Calu3 (cell line): ENCODE results near the gene PHYHIPL. TPM values are rescaled to one million over a fixed set of nuclear protein-coding genes. Genes with fewer than 3 reads are reported as not detected.

ENCODE experiments used
- BruUV-seq: library from RNA; stranded (reverse); fragments of 400-500 nt; replicated peaks from 2 replicates; lab custom pipeline; 2021; lab: Mats Ljungman, UMichigan
- CTCF ChIA-PET: fragments of 300-600 bp; sonication (Branson Sonifier 250); formaldehyde crosslinking; loops from one replicate; lab custom pipeline; 2022; ENCODE audit warnings: antibody characterized with exemption; lab: Charles Lee
- DNase-seq: peaks from one replicate; pipeline ENCODE4 v3.0.0; 2022
- H3K27ac Mint-ChIP-seq: one replicate; pipeline ENCODE4 v1.8.0; 2022; ENCODE audit warnings: mixed read lengths; ENCODE audit not compliant: unreplicated experiment
- H3K27me3 Mint-ChIP-seq: one replicate; pipeline ENCODE4 v1.8.0; 2022; ENCODE audit warnings: mixed read lengths; ENCODE audit not compliant: unreplicated experiment
- H3K36me3 Mint-ChIP-seq: one replicate; pipeline ENCODE4 v1.8.0; 2022; ENCODE audit warnings: mild to moderate bottlenecking, moderate library complexity, mixed read lengths; ENCODE audit not compliant: insufficient read depth, unreplicated experiment
- H3K4me1 Mint-ChIP-seq: one replicate; pipeline ENCODE4 v1.8.0; 2022; ENCODE audit warnings: mild to moderate bottlenecking, low read depth, mixed read lengths; ENCODE audit not compliant: unreplicated experiment
- H3K4me3 Mint-ChIP-seq: one replicate; pipeline ENCODE4 v1.8.0; 2022; ENCODE audit warnings: mild to moderate bottlenecking, low read depth, moderate library complexity, mixed read lengths; ENCODE audit not compliant: unreplicated experiment
- H3K9me3 Mint-ChIP-seq: one replicate; pipeline ENCODE4 v1.8.0; 2022; ENCODE audit warnings: low read depth, mixed read lengths; ENCODE audit not compliant: unreplicated experiment
- CTCF ChIP-seq: fragments of 200-600 bp; IDR thresholded peaks from one replicate; pipeline ENCODE4 v1.8.0; 2022; ENCODE audit warnings: antibody characterized with exemption; ENCODE audit not compliant: unreplicated experiment
- intact Hi-C: fragments of 100-400 bp; cut with micrococcal nuclease; formaldehyde crosslinking; loops from one replicate; pipeline ENCODE4 v1.10.0; 2022; ENCODE audit not compliant: unreplicated experiment
- total RNA-seq: library from RNA; stranded (reverse); gene quantifications from 2 replicates; pipeline ENCODE4 v1.2.3, GENCODE V29; 2022

Gene PHYHIPL
- total RNA-seq, 1 experiment from 2014 or later, result not detected

DNA sequence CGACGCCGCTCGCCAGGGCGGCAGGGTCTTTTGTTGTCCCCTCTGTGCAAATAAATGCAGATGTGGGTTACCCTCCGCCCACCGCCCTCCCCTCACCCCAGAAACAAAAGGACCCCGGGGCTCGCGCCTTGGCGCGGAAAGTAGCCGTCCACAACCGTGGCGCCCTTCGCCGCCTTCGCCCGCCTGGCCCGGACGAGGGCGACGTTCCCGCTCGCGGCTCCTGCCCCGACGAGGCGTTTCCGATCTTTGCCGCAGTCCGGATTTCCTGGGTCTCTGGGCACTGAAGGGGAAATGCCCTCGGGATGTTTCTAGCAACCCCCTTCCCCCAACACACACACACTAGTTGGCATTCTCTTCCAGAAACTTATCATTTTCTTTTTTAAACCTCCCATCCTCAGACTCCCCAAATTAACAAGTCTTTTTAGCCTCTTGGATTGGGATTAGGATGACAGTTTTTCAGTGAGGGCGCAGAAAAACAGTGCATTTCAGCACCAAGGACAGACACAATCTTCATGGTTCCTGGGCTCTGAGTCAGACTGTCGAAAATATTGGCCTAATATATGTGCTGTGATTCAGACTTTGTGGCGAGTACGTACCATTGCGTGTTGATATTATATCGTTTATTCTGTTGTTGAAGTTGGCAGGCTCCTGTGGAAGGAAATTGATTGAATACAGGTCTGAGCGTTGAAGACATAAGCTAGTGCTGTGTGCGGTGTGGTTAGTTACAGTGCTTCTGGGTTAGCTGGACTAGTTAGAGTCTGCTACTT is 771 bp downstream of the PHYHIPL start:
- CTCF ChIA-PET, result no interaction called here

GRCh38 chr10:59177836-59178235 is 1.4 kb downstream of the PHYHIPL start:
- CTCF ChIA-PET, result interaction anchor here (0.5 kb wide), 1 partner anchor 446 kb away, joined by 3 read pairs; no protein-coding TSS in a partner anchor
- no TSS peak for BruUV-seq
- Mint-ChIP-seq H3K36me3 (no peaks in the 10 kb centered on the region), H3K4me3 (peak overlapping the region; percentile 61), H3K9me3 (no peaks in the 10 kb centered on the region), H3K27ac (no peak overlapping the region), H3K27me3 (peaks cover 64% of the 10 kb centered on the region), H3K4me1 (peaks cover 18% of the 10 kb centered on the region)
- intact Hi-C loops, result loop anchor here (10.0 kb wide), 1 partner anchor 663 kb away; the partner anchor contains the start of gene BICC1
- DNase-seq, result no peak
- TF ChIP-seq CTCF, result no peak

More for the DNA sequence above, 771 bp downstream of the PHYHIPL start:
- intact Hi-C loops, result loop anchor here (10.0 kb wide), 1 partner anchor 662 kb away; the partner anchor contains the start of gene BICC1
- no TSS peak for BruUV-seq
- Mint-ChIP-seq H3K36me3 (no peaks in the 10 kb centered on the region), H3K27ac (peak overlapping the region; percentile 15), H3K27me3 (peaks cover 70% of the 10 kb centered on the region), H3K9me3 (no peaks in the 10 kb centered on the region), H3K4me3 (peak overlapping the region; percentile 61), H3K4me1 (peaks cover 18% of the 10 kb centered on the region)
- DNase-seq, result peak; percentile 26
- no peak for TF ChIP-seq CTCF

DNA sequence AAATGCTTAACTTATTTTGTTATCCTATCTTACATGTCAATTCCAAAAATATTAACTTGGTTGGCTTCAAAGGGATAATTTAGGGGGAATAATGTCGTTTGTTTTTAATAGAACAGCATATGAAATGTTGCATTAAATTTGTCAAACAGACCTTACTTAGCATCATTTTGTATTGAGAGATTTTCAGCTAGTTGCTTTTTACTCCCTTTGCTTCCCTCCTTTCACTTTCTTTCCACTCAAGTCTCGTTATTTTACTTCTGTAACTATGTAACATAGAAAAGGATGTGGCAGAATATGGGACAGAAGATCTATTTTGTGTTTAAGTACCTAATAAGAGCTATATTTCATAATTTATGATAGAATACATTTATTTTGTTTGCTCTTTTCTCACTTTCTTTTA is 2.6 kb downstream of the PHYHIPL start:
- BruUV-seq, result no TSS peak
- H3K27ac Mint-ChIP-seq, result no peak overlapping the region
- H3K27me3 Mint-ChIP-seq, result peaks cover 52% of the 10 kb centered on the region
- H3K4me1 Mint-ChIP-seq, result peaks cover 18% of the 10 kb centered on the region
- CTCF ChIA-PET, result interaction anchor here (0.6 to 0.7 kb wide), 3 partner anchors 15 to 28 kb away, joined by 3 to 6 read pairs (median 4); no protein-coding TSS in a partner anchor
- no peak for TF ChIP-seq CTCF
- H3K4me3 Mint-ChIP-seq, result no peak overlapping the region
- intact Hi-C loops, result loop anchor here (10.0 kb wide), 1 partner anchor 664 kb away; the partner anchor contains the start of gene BICC1
- no peaks in the 10 kb centered on the region for H3K36me3 Mint-ChIP-seq
- DNase-seq, result no peak
- H3K9me3 Mint-ChIP-seq, result no peaks in the 10 kb centered on the region

DNA sequence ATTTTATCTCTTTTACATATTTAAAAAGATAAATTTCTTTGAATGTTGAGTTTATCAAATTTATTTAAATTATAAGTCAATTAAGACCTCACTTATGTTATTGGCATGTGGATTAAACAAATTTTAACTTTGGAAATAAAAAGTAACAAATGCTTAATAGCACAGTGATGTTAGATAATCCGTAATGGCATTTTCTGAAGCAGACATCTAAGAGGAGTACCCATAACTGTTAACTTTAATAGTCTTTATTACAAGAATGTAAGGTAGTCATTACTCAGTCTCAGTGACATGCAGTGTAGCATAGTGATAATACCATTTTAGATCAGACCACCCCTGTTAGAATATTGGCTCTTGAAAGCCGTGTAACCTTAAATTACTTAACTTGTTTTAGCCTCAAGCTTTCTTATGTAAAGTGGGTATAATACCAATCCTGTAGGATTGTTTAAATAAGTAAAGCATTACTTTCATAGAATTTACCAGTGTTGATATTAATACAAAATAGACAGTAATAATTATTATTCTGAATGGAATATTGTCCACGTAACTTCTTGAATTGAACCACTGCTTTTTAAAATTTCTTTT is 4.3 kb downstream of the PHYHIPL start:
- no peak overlapping the region for H3K27ac Mint-ChIP-seq
- DNase-seq, result no peak
- no TSS peak for BruUV-seq
- no peaks in the 10 kb centered on the region for H3K9me3 Mint-ChIP-seq
- CTCF ChIA-PET, result interaction anchor here (0.6 to 0.9 kb wide), 2 partner anchors 227 to 228 kb away, joined by 3 read pairs; no protein-coding TSS in a partner anchor
- peaks cover 15% of the 10 kb centered on the region for H3K4me1 Mint-ChIP-seq
- no peaks in the 10 kb centered on the region for H3K36me3 Mint-ChIP-seq
- no peak for TF ChIP-seq CTCF
- no peak overlapping the region for H3K4me3 Mint-ChIP-seq
- peaks cover 35% of the 10 kb centered on the region for H3K27me3 Mint-ChIP-seq
- intact Hi-C loops, result loop anchor here (1.0 to 5.0 kb wide), 3 partner anchors 103 to 398 kb away; no protein-coding TSS in a partner anchor
